ENCODE results near the gene RAD51B.

Gene RAD51B

GRCh38 chr14:67908052-67908754 lies 88.6 kb downstream of the RAD51B start:
- DNase-seq, result no peak

- no peak for DNase-seq
These were observed 92.0 kb downstream of the RAD51B start for GRCh38 chr14:67911562-67911961.

GRCh38 chr14:67916430-67916829 lies 96.9 kb downstream of the RAD51B start:
- no peak for DNase-seq

GRCh38 chr14:67917006-67917405 lies 97.4 kb downstream of the RAD51B start:
- DNase-seq, result no peak

GRCh38 chr14:67918838-67919237 lies 99.3 kb downstream of the RAD51B start:
- DNase-seq, result no peak

- DNase-seq, result no peak
These were observed 99.9 kb downstream of the RAD51B start for GRCh38 chr14:67919259-67920032.

GRCh38 chr14:67926821-67927220 lies 107.2 kb downstream of the RAD51B start:
- no peak for DNase-seq

- DNase-seq, result no peak
These were observed 107.7 kb downstream of the RAD51B start for GRCh38 chr14:67927244-67927643.

- DNase-seq, result no peak
These were observed 108.8 kb downstream of the RAD51B start for GRCh38 chr14:67928375-67928774.

GRCh38 chr14:67932708-67933246 lies 113.2 kb downstream of the RAD51B start:
- DNase-seq, result no peak

GRCh38 chr14:67933266-67933665 lies 113.7 kb downstream of the RAD51B start:
- no peak for DNase-seq

GRCh38 chr14:67934087-67934486 lies 114.5 kb downstream of the RAD51B start:
- peak; percentile 75 for DNase-seq

GRCh38 chr14:67934862-67935261 lies 115.3 kb downstream of the RAD51B start:
- no peak for DNase-seq

- no peak for DNase-seq
These were observed 115.8 kb downstream of the RAD51B start for GRCh38 chr14:67935371-67935770.

- DNase-seq, result no peak
These were observed 118.5 kb downstream of the RAD51B start for GRCh38 chr14:67938071-67938470.

- DNase-seq, result no peak
These were observed 121.2 kb downstream of the RAD51B start for GRCh38 chr14:67940486-67941455.

- no peak for DNase-seq
These were observed 122.0 kb downstream of the RAD51B start for GRCh38 chr14:67941456-67942018.

- no peak for DNase-seq
These were observed 122.6 kb downstream of the RAD51B start for GRCh38 chr14:67942080-67942710.

GRCh38 chr14:67943947-67944346 lies 124.4 kb downstream of the RAD51B start:
- peak; percentile 75 for DNase-seq

GRCh38 chr14:67944605-67945004 lies 125.0 kb downstream of the RAD51B start:
- DNase-seq, result no peak

GRCh38 chr14:67949771-67950170 lies 130.2 kb downstream of the RAD51B start:
- DNase-seq, result no peak

- no peak for DNase-seq
These were observed 130.8 kb downstream of the RAD51B start for GRCh38 chr14:67950386-67950785.

Data from DMS 273 treated with DMSO at 0.1 percent for 48 hours (cell line).